ENCODE measurements around the gene PLEK. TPM values are rescaled to one million over a fixed set of nuclear protein-coding genes. Genes with fewer than 3 reads are reported as not detected.

Gene PLEK
- total and polyA plus RNA-seq, 2 of the 13 experiments (the other 11 are each of a cell fraction or from before 2014, with no cell fraction given) = not detected

DNA sequence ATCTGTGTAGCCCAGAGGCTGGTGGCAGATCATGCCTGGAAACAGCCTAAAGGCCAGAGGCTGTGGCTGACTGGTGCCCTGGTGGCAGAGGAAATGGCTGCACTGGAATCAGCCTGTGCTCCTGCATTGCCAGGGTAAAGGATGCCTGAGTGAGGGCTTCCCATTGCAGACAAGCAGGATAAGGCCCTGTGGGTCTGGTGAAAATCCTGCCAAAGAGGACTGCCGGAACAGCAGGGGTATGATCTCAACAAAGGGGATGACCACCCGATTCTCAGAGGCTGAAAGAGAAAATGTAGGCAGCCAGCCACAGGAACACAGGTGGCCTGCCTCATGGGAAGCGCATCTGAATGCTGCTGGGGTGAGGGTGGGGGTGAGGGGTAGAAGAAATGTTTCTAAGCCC lies 53.8 kb downstream of the PLEK start:
- Histone ChIP-seq H3K9ac (ENCODE audit: insufficient read depth, low read depth, low read length) (no peak overlapping the region), H3K79me2 (ENCODE audit: insufficient read depth, low read length) (no peaks in the 10 kb centered on the region), H3K36me3 (replicated peaks in 1 of 2; ENCODE audit: control insufficient read depth in 1 of 2, insufficient read depth in 2 of 2, low read length in 2 of 2) (no peaks in the 10 kb centered on the region), H3K4me2 (ENCODE audit: low read depth, low read length) (no peak overlapping the region), H4K20me1 (ENCODE audit: insufficient read depth, low read length) (no peaks in the 10 kb centered on the region), H3K4me3 (replicated peaks in 1 of 3; ENCODE audit: insufficient read depth in 1 of 3, low read depth in 2 of 3, low read length in 3 of 3) (no peak overlapping the region), H3K27me3 (ENCODE audit: control insufficient read depth in 1 of 2, insufficient read depth in 2 of 2, low read length in 2 of 2) (peaks cover 0 to 27% of the 10 kb centered on the region in 2 experiments; a peak in 3 of 5 replicates), H2AFZ (ENCODE audit: low read length) (no peak overlapping the region), H3K4me1 (ENCODE audit: insufficient read depth, low read length) (no peaks in the 10 kb centered on the region), H3K27ac (ENCODE audit: extremely low read length, insufficient read depth, low read length) (no peak overlapping the region), H3K9me3 (ENCODE audit: low read length) (no peaks in the 10 kb centered on the region)
- FAIRE-seq (no peak), ATAC-seq (peak; percentile 66), DNase-seq (ENCODE audit: low spot score) (no peak)
- no peak for TF ChIP-seq ZNF883 (CRISPR knock-in tag; IDR thresholded peaks at IDR 0.05; ENCODE audit: not compliant biosample characterization)
- no peak for TF ChIP-seq ZNF550 (CRISPR knock-in tag; IDR thresholded peaks at IDR 0.05; ENCODE audit: borderline replicate concordance)
- TF ChIP-seq ZNF12 (CRISPR knock-in tag; IDR thresholded peaks at IDR 0.05) = no peak
- no peak for TF ChIP-seq ZNF75D (CRISPR knock-in tag; IDR thresholded peaks at IDR 0.05; ENCODE audit: borderline replicate concordance)
- no peak for TF ChIP-seq ZNF34 (CRISPR knock-in tag; IDR thresholded peaks at IDR 0.05; ENCODE audit: borderline replicate concordance)
- in situ Hi-C loops (cut with HindIII; ENCODE audit: extremely low pct_ligation_motif_present, low pct_unique_long_range_greater_than_20kb) (no loop called here), intact Hi-C loops (cut with micrococcal nuclease; ENCODE audit: unreplicated experiment) (no loop called here)
- no TSS peak for BruUV-seq (replicated peaks)
- ChIA-PET CTCF (ENCODE audit: low intra/inter-chr PET ratio, low total read pairs) (no interaction called here), POLR2A (no interaction called here)
- WGBS (ENCODE audit: low lambda C conversion rate) = 5% methylated on average over 3 of the region's 3 CpGs

DNA sequence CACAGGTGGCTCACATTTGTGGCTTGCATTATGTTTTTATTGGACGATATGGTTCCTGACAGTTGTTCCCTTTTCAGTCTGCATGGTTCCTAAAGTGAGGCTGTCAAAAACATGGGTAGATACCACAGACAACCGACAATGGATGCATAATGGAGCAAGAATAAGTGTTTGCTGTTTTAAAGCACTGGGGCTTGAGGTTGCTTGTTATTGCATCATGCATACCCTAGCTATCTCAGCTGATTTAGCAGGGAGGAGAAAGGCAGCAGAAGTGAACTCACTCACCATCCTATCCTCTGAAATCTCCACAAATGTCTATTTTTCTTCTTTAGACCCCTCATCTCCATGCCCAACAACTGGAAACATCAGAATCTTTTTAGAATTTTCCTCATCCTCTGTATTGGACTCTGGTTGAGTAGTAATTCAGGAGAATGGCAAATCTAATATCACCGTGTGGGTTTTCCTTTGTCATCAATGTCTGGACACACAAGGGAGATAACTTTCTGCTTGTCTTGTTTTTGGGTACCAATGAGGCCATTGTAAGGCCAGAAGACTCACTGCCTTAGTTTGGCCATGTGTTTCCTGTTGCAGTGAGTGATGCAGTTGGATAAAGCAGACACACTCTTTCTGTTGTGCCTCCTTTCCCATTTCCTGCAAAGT lies 55.3 kb downstream of the PLEK start:
- Histone ChIP-seq H4K20me1 (ENCODE audit: insufficient read depth, low read length) (no peaks in the 10 kb centered on the region), H3K79me2 (ENCODE audit: insufficient read depth, low read length) (no peaks in the 10 kb centered on the region), H2AFZ (ENCODE audit: low read length) (no peak overlapping the region), H3K4me1 (ENCODE audit: insufficient read depth, low read length) (no peaks in the 10 kb centered on the region), H3K4me2 (ENCODE audit: low read depth, low read length) (no peak overlapping the region), H3K27me3 (ENCODE audit: control insufficient read depth in 1 of 2, insufficient read depth in 2 of 2, low read length in 2 of 2) (peaks cover 0 to 27% of the 10 kb centered on the region in 2 experiments; a peak in 3 of 5 replicates), H3K27ac (ENCODE audit: extremely low read length, insufficient read depth, low read length) (no peak overlapping the region), H3K36me3 (replicated peaks in 1 of 2; ENCODE audit: control insufficient read depth in 1 of 2, insufficient read depth in 2 of 2, low read length in 2 of 2) (no peaks in the 10 kb centered on the region), H3K4me3 (replicated peaks in 1 of 3; ENCODE audit: insufficient read depth in 1 of 3, low read depth in 2 of 3, low read length in 3 of 3) (no peak overlapping the region), H3K9ac (ENCODE audit: insufficient read depth, low read depth, low read length) (no peak overlapping the region), H3K9me3 (ENCODE audit: low read length) (no peaks in the 10 kb centered on the region)
- WGBS (ENCODE audit: low lambda C conversion rate) = 0% methylated on average over 3 of the region's 3 CpGs
- in situ Hi-C loops (cut with HindIII; ENCODE audit: extremely low pct_ligation_motif_present, low pct_unique_long_range_greater_than_20kb) = no loop called here
- POLR2A ChIA-PET = no interaction called here
- intact Hi-C loops (cut with micrococcal nuclease; ENCODE audit: unreplicated experiment) = no loop called here
- no peak for DNase-seq (ENCODE audit: low spot score)
- no TSS peak for BruUV-seq (replicated peaks)
- FAIRE-seq = no peak
- CTCF ChIA-PET (ENCODE audit: low intra/inter-chr PET ratio, low total read pairs) = no interaction called here
- ATAC-seq = no peak
- TF ChIP-seq, protein P1, sequence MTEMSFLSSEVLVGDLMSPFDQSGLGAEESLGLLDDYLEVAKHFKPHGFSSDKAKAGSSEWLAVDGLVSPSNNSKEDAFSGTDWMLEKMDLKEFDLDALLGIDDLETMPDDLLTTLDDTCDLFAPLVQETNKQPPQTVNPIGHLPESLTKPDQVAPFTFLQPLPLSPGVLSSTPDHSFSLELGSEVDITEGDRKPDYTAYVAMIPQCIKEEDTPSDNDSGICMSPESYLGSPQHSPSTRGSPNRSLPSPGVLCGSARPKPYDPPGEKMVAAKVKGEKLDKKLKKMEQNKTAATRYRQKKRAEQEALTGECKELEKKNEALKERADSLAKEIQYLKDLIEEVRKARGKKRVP (CRISPR knock-in tag; IDR thresholded peaks at IDR 0.05) = peak in 1 of 2 experiments; percentile 97; a peak in 2 of 4 replicates
- TF ChIP-seq ZNF788 (CRISPR knock-in tag; IDR thresholded peaks at IDR 0.05; ENCODE audit: borderline replicate concordance) (no peak), TOE1 (CRISPR knock-in tag; IDR thresholded peaks at IDR 0.05) (no peak), ZNF12 (CRISPR knock-in tag; IDR thresholded peaks at IDR 0.05) (0 out of 2 replicates have a peak, but pooled peaks have one; percentile 25), ZNF710 (CRISPR knock-in tag; IDR thresholded peaks at IDR 0.05; ENCODE audit: borderline replicate concordance) (no peak), MXD1 (CRISPR knock-in tag; IDR thresholded peaks at IDR 0.05) (no peak), MYNN (CRISPR knock-in tag; IDR thresholded peaks at IDR 0.05; ENCODE audit: low read depth) (no peak), CEBPG (CRISPR knock-in tag; IDR thresholded peaks at IDR 0.05) (peak; percentile 30; the same call in 1 of the 2 replicates), ATF7 (IDR thresholded peaks at IDR 0.05) (peak; percentile 49), ATF7 (CRISPR knock-in tag; IDR thresholded peaks at IDR 0.05) (no peak)

Data from HepG2 (cell line).